Cardiac fibroblast (primary cell): Measurements from ENCODE around the gene MXD4.
A peak's percentile ranks its signal among the peaks of the same experiment; 100 is the strongest.

Experiments used
- DNase-seq, 2 donors: peaks; one replicate each; pipeline versions ENCODE4 v3.0.0 to v3.0.0-alpha.2; 2010; ENCODE audit warnings: low read depth in 2 of 2
- H3K4me3 ChIP-seq, 2 donors: replicated peaks in 1 of 2; 1 replicate in 1 of 2; 2 replicates in 1 of 2; pipeline ENCODE4 v1.5.1; 2011; ENCODE audit warnings: low read depth in 2 of 2, low read length in 2 of 2, mild to moderate bottlenecking in 2 of 2, moderate library complexity in 1 of 2
- TF ChIP-seq, protein P1 (sequence below): IDR thresholded peaks from one replicate; pipeline ENCODE4 v1.5.1; 2011; ENCODE audit warnings: low read depth, mild to moderate bottlenecking, low read length, inconsistent platforms

Gene MXD4

GRCh38 chr4:2298532-2298991 lies 36.7 kb upstream of the MXD4 start:
- TF ChIP-seq, protein P1, sequence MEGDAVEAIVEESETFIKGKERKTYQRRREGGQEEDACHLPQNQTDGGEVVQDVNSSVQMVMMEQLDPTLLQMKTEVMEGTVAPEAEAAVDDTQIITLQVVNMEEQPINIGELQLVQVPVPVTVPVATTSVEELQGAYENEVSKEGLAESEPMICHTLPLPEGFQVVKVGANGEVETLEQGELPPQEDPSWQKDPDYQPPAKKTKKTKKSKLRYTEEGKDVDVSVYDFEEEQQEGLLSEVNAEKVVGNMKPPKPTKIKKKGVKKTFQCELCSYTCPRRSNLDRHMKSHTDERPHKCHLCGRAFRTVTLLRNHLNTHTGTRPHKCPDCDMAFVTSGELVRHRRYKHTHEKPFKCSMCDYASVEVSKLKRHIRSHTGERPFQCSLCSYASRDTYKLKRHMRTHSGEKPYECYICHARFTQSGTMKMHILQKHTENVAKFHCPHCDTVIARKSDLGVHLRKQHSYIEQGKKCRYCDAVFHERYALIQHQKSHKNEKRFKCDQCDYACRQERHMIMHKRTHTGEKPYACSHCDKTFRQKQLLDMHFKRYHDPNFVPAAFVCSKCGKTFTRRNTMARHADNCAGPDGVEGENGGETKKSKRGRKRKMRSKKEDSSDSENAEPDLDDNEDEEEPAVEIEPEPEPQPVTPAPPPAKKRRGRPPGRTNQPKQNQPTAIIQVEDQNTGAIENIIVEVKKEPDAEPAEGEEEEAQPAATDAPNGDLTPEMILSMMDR, result no peak
- H3K4me3 ChIP-seq, result no peak overlapping the region
- no peak for DNase-seq

GRCh38 chr4:2297606-2298531 lies 36.0 kb upstream of the MXD4 start:
- H3K4me3 ChIP-seq, result no peak overlapping the region
- TF ChIP-seq, protein P1, result no peak
- no peak for DNase-seq

GRCh38 chr4:2296631-2297601 lies 35.0 kb upstream of the MXD4 start:
- no peak for DNase-seq

DNA sequence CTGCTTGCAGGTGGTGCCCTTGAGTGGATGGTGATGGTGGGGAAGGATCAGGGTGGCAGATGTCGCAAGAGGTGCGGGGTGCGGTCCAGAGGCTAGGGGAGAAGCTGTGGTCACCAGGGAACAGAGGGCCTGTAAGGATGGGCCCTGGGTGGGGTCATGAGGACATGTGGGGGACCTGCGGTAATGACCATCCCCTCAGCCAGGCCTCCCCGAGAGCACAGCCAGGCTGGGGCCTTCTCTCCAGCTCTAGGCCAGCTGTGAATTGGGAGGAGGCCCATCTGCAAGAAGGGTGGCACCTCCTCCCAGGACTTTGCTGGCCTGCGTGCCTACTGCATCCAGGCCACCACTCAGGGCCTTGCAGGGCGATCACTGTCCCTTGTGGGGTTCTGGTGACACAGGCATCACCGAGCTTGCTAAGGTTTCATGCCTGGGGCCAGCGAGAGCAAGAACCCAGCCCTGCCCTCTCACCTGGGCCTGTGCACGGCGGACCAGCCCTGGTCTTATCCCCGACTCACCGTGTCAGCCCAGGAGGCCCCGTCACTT lies 34.1 kb upstream of the MXD4 start:
- no peak overlapping the region for H3K4me3 ChIP-seq
- TF ChIP-seq, protein P1, result no peak
- DNase-seq, result no peak

More at GRCh38 chr4:2296631-2297601, 35.0 kb upstream of the MXD4 start:
- H3K4me3 ChIP-seq, result no peak overlapping the region
- TF ChIP-seq, protein P1, result no peak

DNA sequence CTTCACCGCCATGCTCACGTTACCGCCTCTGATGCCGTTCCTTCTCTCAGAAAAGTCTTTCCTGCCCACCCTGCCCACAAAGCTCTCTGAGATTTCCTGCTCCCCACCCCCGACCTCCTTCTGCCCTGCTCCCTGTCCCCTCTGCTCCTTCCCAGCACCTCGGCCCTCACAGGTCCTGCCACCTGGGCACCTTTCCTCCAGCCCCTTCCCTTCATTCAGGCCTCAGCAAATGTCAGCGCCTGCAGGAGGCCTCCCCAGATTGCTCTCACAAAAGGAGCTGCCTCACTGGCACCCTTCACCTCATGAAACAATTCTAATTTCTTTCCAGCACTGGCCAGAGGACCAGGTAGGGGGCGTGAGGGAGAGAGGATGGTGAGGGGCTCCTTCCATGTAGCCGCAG lies 33.6 kb upstream of the MXD4 start:
- H3K4me3 ChIP-seq, result no peak overlapping the region
- TF ChIP-seq, protein P1, result no peak
- no peak for DNase-seq

DNA sequence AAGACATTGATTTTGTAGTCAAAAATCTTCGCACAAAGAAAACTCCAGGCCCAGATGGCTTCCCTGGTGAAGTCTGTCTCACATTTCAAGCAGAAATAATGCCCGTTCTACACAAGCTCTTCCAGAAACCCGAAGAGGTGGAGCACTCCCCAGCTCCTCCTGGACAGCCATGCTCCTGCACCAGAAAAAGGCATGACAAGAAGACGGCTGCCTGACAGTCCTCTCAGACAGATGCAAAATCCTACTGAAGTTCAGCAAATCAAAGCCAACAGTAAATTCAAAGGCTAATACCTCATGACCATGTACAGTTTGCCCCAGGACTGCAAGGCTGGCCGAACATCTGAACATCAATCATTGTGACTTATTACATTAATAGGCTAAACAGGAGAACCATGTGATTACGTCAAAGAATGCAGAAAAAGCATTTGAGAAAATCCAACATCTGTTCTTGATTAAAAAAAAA lies 30.8 kb upstream of the MXD4 start:
- TF ChIP-seq, protein P1, result no peak
- DNase-seq, result peak; percentile 25 to 45
- H3K4me3 ChIP-seq, result no peak overlapping the region
